Stomach (tissue), 9 donors: ENCODE results near the gene PHF21B. TPM values are rescaled to one million over a fixed set of nuclear protein-coding genes. Genes with fewer than 3 reads are reported as not detected.

Experiments used
- DNase-seq, 2 donors: peaks; one replicate each; pipeline versions ENCODE4 v3.0.0 to v3.0.0-alpha.2; 2013 to 2019
- H3K27ac ChIP-seq, 5 donors: fragments of 200-600 bp in 4 of 5; sonication (generic) in 4 of 5; one replicate each; pipeline ENCODE4 v1.5.1; 2013 to 2019; ENCODE audit warnings: mild to moderate bottlenecking in 1 of 5, moderate library complexity in 1 of 5
- H3K27me3 ChIP-seq, 3 donors: fragments of 200-600 bp; sonication (generic); one replicate each; pipeline ENCODE4 v1.5.1; 2017 to 2019; ENCODE audit warnings: mixed run types in 1 of 3
- H3K36me3 ChIP-seq, 4 donors: fragments of 200-600 bp; sonication (generic); 1 replicate in 3 of 4; 2 replicates in 1 of 4; pipeline ENCODE4 v1.5.1; 2016 to 2019
- H3K4me1 ChIP-seq, 4 donors: fragments of 200-600 bp; sonication (generic); one replicate each; pipeline ENCODE4 v1.5.1; 2016 to 2019
- H3K4me3 ChIP-seq, 4 donors: fragments of 200-600 bp; sonication (generic) in 3 of 4; one replicate each; pipeline ENCODE4 v1.5.1; 2016 to 2019; ENCODE audit warnings: mild to moderate bottlenecking in 1 of 4
- H3K9me3 ChIP-seq, 4 donors: fragments of 200-600 bp; sonication (generic); one replicate each; pipeline ENCODE4 v1.5.1; 2016 to 2019
- CTCF ChIP-seq, 7 experiments: fragments of 450-650 bp in 4 of 7; fragments of 200-600 bp in 3 of 7; sonication (generic) in 3 of 7; IDR thresholded peaks; one replicate each; pipeline ENCODE4 v1.5.1; 2016 to 2019; ENCODE audit warnings: antibody characterized with exemption in 7 of 7, control low read depth in 2 of 7, mild to moderate bottlenecking in 1 of 7
- EP300 ChIP-seq: sonication (generic); formaldehyde crosslinking; IDR thresholded peaks from one replicate; pipeline ENCODE4 v1.6.1; 2017; ENCODE audit warnings: antibody characterized with exemption
- POLR2A ChIP-seq, 4 donors: fragments of 450-650 bp; IDR thresholded peaks; one replicate each; pipeline ENCODE4 v1.6.1; 2016; ENCODE audit warnings: antibody characterized with exemption in 4 of 4, control low read depth in 2 of 4, mild to moderate bottlenecking in 1 of 4, moderate library complexity in 1 of 4
- POLR2AphosphoS5 ChIP-seq, 3 donors: sonication (generic); formaldehyde crosslinking; IDR thresholded peaks; one replicate each; pipeline ENCODE4 v1.6.1; 2016; ENCODE audit warnings: antibody characterized with exemption in 3 of 3
- WGBS, 5 donors: extraction: QIAGEN DNeasy Blood & Tissue Kit in 3 of 5; methylation state at CpG; one replicate each; pipeline versions ENCODE4 v1.1.5 to v1.1.7; 2013 to 2018; 5-methylcytosine and 5-hydroxymethylcytosine counted together
- intact Hi-C: fragments of 100-400 bp; cut with DNase I; formaldehyde crosslinking; loops from one replicate; pipeline ENCODE4 v1.15.1; 2023; ENCODE audit warnings: low total_unique reads
- polyA plus RNA-seq, 3 donors: library from polyadenylated mRNA; stranded (reverse); fragments of 200-250 nt; gene quantifications; one replicate each; pipeline ENCODE4 v1.2.3, GENCODE V29; 2013
- total RNA-seq, 5 donors: library from RNA; depleted of rRNA; stranded (reverse); fragments of >200 nt; gene quantifications; one replicate each; pipeline versions ENCODE4 v1.1.0 to v1.2.3, GENCODE V29; 2014 to 2016
- donor health status: healthy with polysubstance abuse.
- donor health status: Bipolar disorder and iron deficiency.
- donor health status: healthy.

The PHF21B gene
- total and polyA plus RNA-seq, 8 donors, result 0.12 to 0.45 (median 0.26) TPM; not detected in 4

GRCh38 chr22:44942979-44943700 is 66.7 kb downstream of the PHF21B start:
- Histone ChIP-seq H3K36me3 (no peaks in the 10 kb centered on the region), H3K4me1 (no peaks in the 10 kb centered on the region), H3K4me3 (no peak overlapping the region), H3K27me3 (peaks cover 0 to 66% (median 0%) of the 10 kb centered on the region in 3 donors), H3K27ac (no peak overlapping the region), H3K9me3 (no peaks in the 10 kb centered on the region)
- DNase-seq, result no peak
- intact Hi-C loops, result no loop called here
- WGBS, 5 donors, result 75 to 93% (median 83%) methylated on average over 12 to 23 of the region's 23 CpGs
- TF ChIP-seq POLR2AphosphoS5 (IDR thresholded peaks at IDR 0.05) (no peak), EP300 (no peak), CTCF (IDR thresholded peaks at IDR 0.05) (no peak), POLR2A (IDR thresholded peaks at IDR 0.05) (no peak)

- DNase-seq, result no peak
- intact Hi-C loops, result no loop called here
- TF ChIP-seq EP300 (no peak), POLR2AphosphoS5 (IDR thresholded peaks at IDR 0.05) (no peak), CTCF (IDR thresholded peaks at IDR 0.05) (no peak), POLR2A (IDR thresholded peaks at IDR 0.05) (no peak)
- Histone ChIP-seq H3K36me3 (no peaks in the 10 kb centered on the region), H3K27ac (no peak overlapping the region), H3K4me1 (no peaks in the 10 kb centered on the region), H3K9me3 (no peaks in the 10 kb centered on the region), H3K4me3 (no peak overlapping the region), H3K27me3 (peaks cover 0 to 62% (median 0%) of the 10 kb centered on the region in 3 donors)
- WGBS, 5 donors, result 49 to 96% (median 75%) methylated on average over 4 to 7 of the region's 7 CpGs
These were observed 67.7 kb downstream of the PHF21B start for GRCh38 chr22:44942056-44942455.

- Histone ChIP-seq H3K27me3 (peaks cover 0 to 60% (median 0%) of the 10 kb centered on the region in 3 donors), H3K27ac (no peak overlapping the region), H3K4me3 (no peak overlapping the region), H3K4me1 (no peaks in the 10 kb centered on the region), H3K9me3 (no peaks in the 10 kb centered on the region), H3K36me3 (no peaks in the 10 kb centered on the region)
- WGBS, 5 donors, result 66 to 71% (median 68%) methylated on average over 15 of the region's 15 CpGs
- TF ChIP-seq CTCF (IDR thresholded peaks at IDR 0.05) (no peak), POLR2AphosphoS5 (IDR thresholded peaks at IDR 0.05) (no peak), EP300 (no peak), POLR2A (IDR thresholded peaks at IDR 0.05) (no peak)
- no peak for DNase-seq
- intact Hi-C loops, result no loop called here
These were observed 68.6 kb downstream of the PHF21B start for GRCh38 chr22:44941207-44941606.

GRCh38 chr22:44940130-44940529 is 69.7 kb downstream of the PHF21B start:
- TF ChIP-seq POLR2A (IDR thresholded peaks at IDR 0.05), result no peak
- TF ChIP-seq POLR2AphosphoS5 (IDR thresholded peaks at IDR 0.05), result no peak
- TF ChIP-seq EP300, result no peak
- no peak for TF ChIP-seq CTCF (IDR thresholded peaks at IDR 0.05)
- peaks cover 0 to 51% (median 0%) of the 10 kb centered on the region in 3 donors for H3K27me3 ChIP-seq
- intact Hi-C loops, result no loop called here
- WGBS, 5 donors, result 72 to 80% (median 74%) methylated on average over 10 to 11 of the region's 11 CpGs
- DNase-seq, result no peak
- no peak overlapping the region for H3K4me3 ChIP-seq
- no peaks in the 10 kb centered on the region for H3K4me1 ChIP-seq
- no peaks in the 10 kb centered on the region for H3K36me3 ChIP-seq
- H3K9me3 ChIP-seq, result no peaks in the 10 kb centered on the region
- H3K27ac ChIP-seq, result no peak overlapping the region
